Measurements from ENCODE around the gene PER3.

- peak; percentile 35 to 61 (median 44) for TF ChIP-seq CTCF (IDR thresholded peaks at IDR 0.05)
- no peak for TF ChIP-seq POLR2A (IDR thresholded peaks at IDR 0.05)
Observed at GRCh38 chr1:7808253-7808844, 24.3 kb downstream of the PER3 start.

All from esophagus squamous epithelium (tissue), 4 donors.